Testis (tissue), 3 donors: ENCODE results near the gene ARHGEF7. TPM values are rescaled to one million over a fixed set of nuclear protein-coding genes. Genes with fewer than 3 reads are reported as not detected.

Experiments
- DNase-seq: peaks from one replicate; pipeline ENCODE4 v3.0.0-alpha.2; 2019
- H3K27ac ChIP-seq, 2 donors: fragments of 200-600 bp; sonication (generic); one replicate each; pipeline ENCODE4 v1.5.1; 2019
- H3K27me3 ChIP-seq: fragments of 200-600 bp; sonication (generic); one replicate; pipeline ENCODE4 v1.5.1; 2019
- H3K36me3 ChIP-seq: fragments of 200-600 bp; sonication (generic); one replicate; pipeline ENCODE4 v1.5.1; 2017; ENCODE audit warnings: low read depth; ENCODE audit errors: missing control alignments
- H3K4me1 ChIP-seq: fragments of 200-600 bp; sonication (generic); one replicate; pipeline ENCODE4 v1.5.1; 2019
- H3K4me3 ChIP-seq, 2 donors: fragments of 200-600 bp; sonication (generic); one replicate each; pipeline ENCODE4 v1.5.1; 2017 to 2019
- H3K9me3 ChIP-seq: fragments of 200-600 bp; sonication (generic); one replicate; pipeline ENCODE4 v1.5.1; 2017
- POLR2A ChIP-seq: fragments of 450-650 bp; IDR thresholded peaks from one replicate; pipeline ENCODE4 v1.6.1; 2017; ENCODE audit warnings: antibody characterized with exemption, mild to moderate bottlenecking, moderate library complexity
- WGBS, 2 donors: methylation state at CpG; one replicate each; pipeline ENCODE4 v1.1.5; 2018; 5-methylcytosine and 5-hydroxymethylcytosine counted together
- intact Hi-C: fragments of 100-400 bp; cut with DNase I; formaldehyde crosslinking; loops from one replicate; pipeline ENCODE4 v1.15.1; 2023; ENCODE audit warnings: low total_unique reads
- polyA plus RNA-seq: library from polyadenylated mRNA; stranded (reverse); fragments of 350-450 nt; fragmentation: Illumina TruSeq; extraction: RNeasy Lipid Tissue Mini Kit (QIAGEN cat#74804); gene quantifications from one replicate; pipeline ENCODE4 v1.2.3, GENCODE V29; 2014; ENCODE audit warnings: low read depth, low replicate concordance; ENCODE audit not compliant: insufficient read depth
- total RNA-seq, 2 donors: library from RNA; depleted of rRNA; stranded (reverse); fragments of >200 nt; gene quantifications; one replicate each; pipeline ENCODE4 v1.2.3, GENCODE V29; 2016
- TF ChIP-seq, protein P1 (sequence below), 3 experiments: fragments of 450-650 bp in 2 of 3; fragments of 200-600 bp in 1 of 3; sonication (generic) in 1 of 3; IDR thresholded peaks; one replicate each; pipeline ENCODE4 v1.5.1; 2016 to 2019; ENCODE audit warnings: antibody characterized with exemption in 3 of 3, mild to moderate bottlenecking in 2 of 3, moderate library complexity in 1 of 3

Gene ARHGEF7
- total and polyA plus RNA-seq, 3 donors from 2014 or later = 73.6 to 136 (median 118) TPM

DNA sequence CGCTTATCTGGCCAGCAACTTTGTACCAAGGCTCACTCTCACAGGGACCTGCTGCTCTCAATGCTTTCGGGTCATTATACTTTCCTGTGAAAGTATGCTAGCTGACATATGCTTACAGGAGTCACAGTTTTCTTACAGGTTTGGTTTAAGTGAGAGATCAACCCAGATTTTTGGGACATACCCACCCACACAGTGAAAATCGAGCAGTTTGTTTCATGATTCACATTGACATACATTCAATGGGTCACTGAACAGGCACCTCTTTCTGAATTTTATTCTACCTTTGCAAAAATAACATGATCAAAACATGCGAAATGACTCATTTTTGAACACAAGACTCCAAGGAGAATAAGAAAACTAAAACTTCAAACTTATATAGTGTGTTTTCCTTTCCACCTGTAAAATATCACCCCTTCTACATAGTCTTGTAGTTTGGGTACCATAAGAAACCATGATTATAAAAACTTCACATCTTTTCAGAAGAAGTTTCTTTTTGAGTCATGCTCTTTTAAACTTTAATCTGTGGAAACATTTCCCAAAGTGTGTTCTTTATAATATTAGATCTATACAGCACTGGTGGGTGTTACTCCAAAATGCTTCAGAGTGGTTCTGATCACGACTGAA is 161.0 kb downstream of the ARHGEF7 start:
- H3K4me1 ChIP-seq = no peaks in the 10 kb centered on the region
- no peaks in the 10 kb centered on the region for H3K27me3 ChIP-seq
- TF ChIP-seq, protein P1, sequence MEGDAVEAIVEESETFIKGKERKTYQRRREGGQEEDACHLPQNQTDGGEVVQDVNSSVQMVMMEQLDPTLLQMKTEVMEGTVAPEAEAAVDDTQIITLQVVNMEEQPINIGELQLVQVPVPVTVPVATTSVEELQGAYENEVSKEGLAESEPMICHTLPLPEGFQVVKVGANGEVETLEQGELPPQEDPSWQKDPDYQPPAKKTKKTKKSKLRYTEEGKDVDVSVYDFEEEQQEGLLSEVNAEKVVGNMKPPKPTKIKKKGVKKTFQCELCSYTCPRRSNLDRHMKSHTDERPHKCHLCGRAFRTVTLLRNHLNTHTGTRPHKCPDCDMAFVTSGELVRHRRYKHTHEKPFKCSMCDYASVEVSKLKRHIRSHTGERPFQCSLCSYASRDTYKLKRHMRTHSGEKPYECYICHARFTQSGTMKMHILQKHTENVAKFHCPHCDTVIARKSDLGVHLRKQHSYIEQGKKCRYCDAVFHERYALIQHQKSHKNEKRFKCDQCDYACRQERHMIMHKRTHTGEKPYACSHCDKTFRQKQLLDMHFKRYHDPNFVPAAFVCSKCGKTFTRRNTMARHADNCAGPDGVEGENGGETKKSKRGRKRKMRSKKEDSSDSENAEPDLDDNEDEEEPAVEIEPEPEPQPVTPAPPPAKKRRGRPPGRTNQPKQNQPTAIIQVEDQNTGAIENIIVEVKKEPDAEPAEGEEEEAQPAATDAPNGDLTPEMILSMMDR (IDR thresholded peaks at IDR 0.05) = no peak
- TF ChIP-seq POLR2A = no peak
- H3K27ac ChIP-seq = no peak overlapping the region
- WGBS, 2 donors = 92 to 94% methylated on average over 4 to 5 of the region's 5 CpGs
- intact Hi-C loops = no loop called here
- H3K36me3 ChIP-seq = no peaks in the 10 kb centered on the region
- DNase-seq = no peak
- H3K4me3 ChIP-seq = no peak overlapping the region
- no peaks in the 10 kb centered on the region for H3K9me3 ChIP-seq

- H3K36me3 ChIP-seq = no peaks in the 10 kb centered on the region
- 96% methylated on average over 10 of the region's 10 CpGs for WGBS, 2 donors
- DNase-seq = no peak
- no peak for TF ChIP-seq POLR2A
- TF ChIP-seq, protein P1 (IDR thresholded peaks at IDR 0.05) = no peak
- H3K27ac ChIP-seq = no peak overlapping the region
- H3K4me3 ChIP-seq = no peak overlapping the region
- H3K9me3 ChIP-seq = no peaks in the 10 kb centered on the region
- intact Hi-C loops = no loop called here
- H3K4me1 ChIP-seq = peaks cover 5% of the 10 kb centered on the region
- no peaks in the 10 kb centered on the region for H3K27me3 ChIP-seq
Observed at GRCh38 chr13:111278258-111278657, 163.1 kb downstream of the ARHGEF7 start.

GRCh38 chr13:111278743-111279652 is 163.9 kb downstream of the ARHGEF7 start:
- peaks cover 5% of the 10 kb centered on the region for H3K4me1 ChIP-seq

GRCh38 chr13:111280226-111280625 is 165.1 kb downstream of the ARHGEF7 start:
- Histone ChIP-seq H3K36me3 (no peaks in the 10 kb centered on the region), H3K9me3 (no peaks in the 10 kb centered on the region), H3K27me3 (no peaks in the 10 kb centered on the region), H3K4me1 (peaks cover 5% of the 10 kb centered on the region), H3K27ac (no peak overlapping the region), H3K4me3 (no peak overlapping the region)
- intact Hi-C loops = no loop called here
- DNase-seq = no peak
- no peak for TF ChIP-seq POLR2A
- TF ChIP-seq, protein P1 (IDR thresholded peaks at IDR 0.05) = no peak
- 93 to 94% methylated on average over 12 of the region's 12 CpGs for WGBS, 2 donors

More at GRCh38 chr13:111278743-111279652, 163.9 kb downstream of the ARHGEF7 start:
- no peak for TF ChIP-seq POLR2A
- TF ChIP-seq, protein P1 (IDR thresholded peaks at IDR 0.05) = no peak
- no peaks in the 10 kb centered on the region for H3K36me3 ChIP-seq
- H3K9me3 ChIP-seq = no peaks in the 10 kb centered on the region
- intact Hi-C loops = no loop called here
- H3K27ac ChIP-seq = no peak overlapping the region
- DNase-seq = no peak
- no peak overlapping the region for H3K4me3 ChIP-seq
- 87 to 90% methylated on average over 16 to 17 of the region's 17 CpGs for WGBS, 2 donors
- no peaks in the 10 kb centered on the region for H3K27me3 ChIP-seq
